HG03571 (cell line): ENCODE measurements around the gene CPZ.

Source experiments
- ATAC-seq: cut with Tn5 transposase; IDR thresholded peaks from one replicate; pipeline ENCODE4 v1.9.1; 2021; ENCODE audit not compliant: unreplicated experiment

Gene CPZ

GRCh38 chr4:8579526-8580320 lies 12.8 kb upstream of the CPZ start:
- ATAC-seq: no peak

GRCh38 chr4:8580321-8581093 lies 12.1 kb upstream of the CPZ start, which contains the start of gene GPR78:
Gene GPR78 (plus strand): TSS chr4:8580392. CDS start chr4:8580983, 591 bp downstream.
- no peak for ATAC-seq

- ATAC-seq: no peak
Measured at GRCh38 chr4:8581094-8581861, 11.3 kb upstream of the CPZ start.

GRCh38 chr4:8582016-8582415 lies 10.5 kb upstream of the CPZ start:
- ATAC-seq: no peak

- ATAC-seq: no peak
Measured at GRCh38 chr4:8582436-8582835, 10.1 kb upstream of the CPZ start.

- ATAC-seq: no peak
Measured at GRCh38 chr4:8582941-8583654, 9.5 kb upstream of the CPZ start.

- ATAC-seq: no peak
Measured at GRCh38 chr4:8583655-8584025, 8.9 kb upstream of the CPZ start.

GRCh38 chr4:8585186-8585585 lies 7.4 kb upstream of the CPZ start:
- no peak for ATAC-seq

GRCh38 chr4:8585721-8586212 lies 6.8 kb upstream of the CPZ start:
- no peak for ATAC-seq

- no peak for ATAC-seq
Measured at GRCh38 chr4:8586246-8586645, 6.3 kb upstream of the CPZ start.

GRCh38 chr4:8586671-8587468 lies 5.7 kb upstream of the CPZ start:
- ATAC-seq: no peak

GRCh38 chr4:8587469-8588195 lies 4.9 kb upstream of the CPZ start:
- no peak for ATAC-seq

GRCh38 chr4:8588196-8588470 lies 4.4 kb upstream of the CPZ start:
- no peak for ATAC-seq

- no peak for ATAC-seq
Measured at GRCh38 chr4:8589336-8589735, 3.2 kb upstream of the CPZ start.

GRCh38 chr4:8589823-8590545 lies 2.6 kb upstream of the CPZ start:
- no peak for ATAC-seq

GRCh38 chr4:8590546-8590880 lies 2.1 kb upstream of the CPZ start:
- ATAC-seq: no peak

GRCh38 chr4:8591114-8591513 lies 1.5 kb upstream of the CPZ start:
- ATAC-seq: no peak

- ATAC-seq: no peak
Measured at GRCh38 chr4:8591626-8592365, 769 bp upstream of the CPZ start.
